Activated CD8-positive, alpha-beta memory T cell treated with anti-CD3 and anti-CD28 coated beads, Interleukin-2, amount 50 U/mL, for 1 hour (primary cell): ENCODE data around the gene PRR7.
A peak's percentile ranks its signal among the peaks of the same experiment; 100 is the strongest.

Source experiments
- DNase-seq: peaks from one replicate; pipeline ENCODE4 v3.0.0-alpha.2; 2020; ENCODE audit errors: extremely low read depth

PRR7 gene

DNA sequence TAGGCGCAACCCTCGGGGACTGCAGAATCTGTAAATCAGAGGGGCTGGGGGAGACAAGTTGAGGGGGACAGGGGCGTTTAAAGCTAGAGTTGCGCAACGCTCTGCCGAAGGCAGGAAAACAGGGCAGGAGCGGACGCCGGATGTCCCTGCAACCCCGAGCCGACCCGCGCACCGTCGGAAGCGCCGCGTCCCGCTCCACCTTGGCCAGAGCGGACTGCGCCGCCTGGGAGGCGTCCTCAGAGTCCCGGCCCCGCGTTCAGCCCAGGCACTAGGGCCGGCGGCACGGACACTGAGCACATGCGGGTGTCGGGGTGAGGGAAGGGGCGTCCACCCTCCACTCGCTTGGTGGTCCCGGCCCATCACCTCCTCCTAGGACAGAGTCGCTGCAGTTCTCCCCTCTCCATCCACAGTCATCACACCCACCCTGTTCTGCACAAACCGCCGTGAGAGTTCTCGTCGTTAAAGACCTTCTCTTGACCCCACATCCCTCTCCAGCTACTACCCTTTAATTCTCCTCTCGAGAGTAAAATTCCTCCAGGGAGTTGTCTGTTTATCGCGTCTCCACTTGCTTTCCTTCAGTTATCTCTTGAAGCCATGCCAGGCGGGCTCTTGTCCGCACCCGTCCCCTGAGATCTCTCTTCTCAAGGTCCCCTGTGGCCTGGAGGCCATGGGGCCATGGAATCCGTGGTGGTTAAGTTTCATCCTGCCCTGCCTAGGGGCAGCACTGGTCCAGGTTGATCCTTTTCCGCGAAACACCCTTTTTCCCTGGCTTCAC is 51.6 kb downstream of the PRR7 start:
- no peak for DNase-seq

DNA sequence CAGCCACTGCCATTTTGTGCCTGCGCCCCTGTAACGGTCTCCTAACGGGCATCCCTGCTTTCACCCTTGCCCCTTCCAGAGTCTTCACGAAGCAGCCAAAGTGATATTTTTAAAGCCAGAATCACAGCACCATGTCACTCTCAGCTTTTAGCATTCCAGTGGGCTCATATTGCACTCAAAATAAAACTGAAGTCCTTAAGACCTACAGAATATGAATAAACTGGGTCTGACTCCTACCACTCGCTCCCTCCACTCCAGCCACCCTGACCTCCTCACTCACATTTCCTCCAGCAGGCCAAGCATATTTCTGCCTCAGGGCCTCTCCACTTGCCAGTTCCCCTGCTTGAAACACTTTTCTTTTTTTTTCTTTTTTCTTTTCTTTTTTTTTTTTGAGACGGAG is 53.2 kb downstream of the PRR7 start:
- DNase-seq = no peak

DNA sequence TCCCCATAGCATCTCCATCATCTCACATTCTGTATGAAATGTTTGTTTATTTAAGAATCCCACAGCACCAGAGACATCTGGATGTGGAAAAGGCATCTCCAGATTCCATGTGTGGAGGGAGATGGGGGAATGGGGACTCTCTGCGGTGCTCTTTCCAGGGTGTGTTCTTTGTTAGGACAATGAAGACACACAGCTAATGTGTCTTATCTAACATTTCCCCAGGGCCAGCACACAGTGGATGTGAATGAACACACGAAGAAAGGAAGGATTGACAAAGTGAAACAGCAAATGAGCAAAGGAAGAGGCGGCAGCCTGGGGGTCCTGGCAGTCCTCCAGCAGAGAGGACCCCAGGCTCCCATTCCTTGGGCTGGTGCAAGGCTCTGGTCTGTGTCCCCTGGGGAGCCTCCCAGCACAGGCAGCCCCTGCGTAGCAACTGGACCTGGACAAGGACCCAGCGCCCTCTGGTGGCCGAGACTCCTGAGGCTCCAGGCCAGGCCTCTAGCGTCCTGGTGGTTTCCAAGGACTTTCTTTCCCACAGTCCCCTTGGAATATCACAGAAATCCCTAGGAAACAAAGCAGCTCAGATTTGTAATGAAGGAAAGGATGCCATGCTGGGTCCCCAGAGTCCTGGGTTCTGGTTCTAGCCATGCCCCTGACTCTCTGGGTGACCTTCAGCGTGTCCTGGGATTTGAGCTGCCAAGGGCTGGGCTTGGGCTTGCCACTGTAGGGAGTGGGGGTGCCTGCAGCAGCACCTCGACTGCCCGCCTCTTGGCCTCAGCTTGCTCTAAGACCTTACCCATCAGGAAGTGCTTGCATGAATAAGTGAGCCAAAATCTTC is 54.3 kb downstream of the PRR7 start:
- peak; percentile 68 for DNase-seq

DNA sequence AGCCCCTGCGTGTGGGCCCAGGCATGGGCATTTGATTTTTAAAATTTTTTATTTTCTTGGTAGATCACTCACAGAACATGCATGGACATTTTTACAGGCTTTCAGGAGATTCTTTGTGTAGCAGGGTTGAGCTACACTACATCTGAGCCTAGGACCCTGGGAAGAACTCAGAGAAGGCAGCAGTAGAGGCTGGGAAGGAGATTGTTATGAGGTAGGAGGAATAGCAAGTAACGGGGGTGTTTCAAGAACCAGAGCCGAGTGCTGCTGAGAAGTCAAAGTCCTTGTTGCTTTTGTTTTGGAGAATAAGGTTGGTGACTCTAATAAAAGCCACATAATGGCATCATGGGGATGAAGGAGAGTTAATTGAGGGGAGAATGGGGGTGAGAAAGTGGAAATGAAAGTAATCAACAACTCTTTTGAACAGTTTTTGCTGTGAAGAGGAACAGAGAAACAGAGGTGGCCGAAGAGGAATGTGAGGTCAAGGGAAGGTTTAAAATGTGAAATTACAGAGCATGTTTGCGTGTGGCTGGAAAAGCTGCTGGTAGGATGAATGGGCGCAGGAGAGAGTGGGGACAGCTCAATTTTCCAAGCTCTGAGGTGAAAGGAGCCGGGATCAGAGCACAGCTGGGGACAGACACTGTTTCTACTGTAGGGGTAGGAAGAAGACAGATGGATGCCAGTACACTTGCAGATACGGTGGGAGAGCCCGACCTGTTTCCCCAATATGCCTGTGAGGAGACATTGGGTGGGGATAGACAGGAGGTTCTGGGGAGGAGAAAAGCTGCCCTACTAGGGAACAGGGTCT is 55.5 kb downstream of the PRR7 start:
- DNase-seq = no peak

GRCh38 chr5:177502886-177503285 is 56.3 kb downstream of the PRR7 start:
- no peak for DNase-seq

- no peak for DNase-seq
Observed at GRCh38 chr5:177503351-177504085, 56.9 kb downstream of the PRR7 start.

GRCh38 chr5:177504086-177505056 is 57.8 kb downstream of the PRR7 start:
- DNase-seq = no peak

- no peak for DNase-seq
Observed at GRCh38 chr5:177505075-177505474, 58.5 kb downstream of the PRR7 start.
